IMR-90 (cell line): Measurements from ENCODE around the gene DNAH6. TPM values are rescaled to one million over a fixed set of nuclear protein-coding genes. Genes with fewer than 3 reads are reported as not detected.

Source experiments
- ATAC-seq: fragments of 200-7000 bp; cut with Tn5 transposase; 2 replicates; pipeline ENCODE4 v1.9.1; 2020; ENCODE audit warnings: low read depth, mild to moderate bottlenecking, moderate library complexity
- BruUV-seq: library from RNA; stranded (reverse); fragments of 400-500 nt; replicated peaks from 2 replicates; lab custom pipeline; 2021; lab: Mats Ljungman, UMichigan
- CTCF ChIA-PET: fragments of 300-600 bp; formaldehyde crosslinking; extraction: SDS; loops from one replicate; lab custom pipeline; 2021; ENCODE audit warnings: antibody characterized with exemption; lab: Yijun Ruan, JAX
- POLR2A ChIA-PET: fragments of 300-600 bp; sonication (Branson Sonifier 250); formaldehyde crosslinking; loops from one replicate; lab custom pipeline; 2022; ENCODE audit warnings: antibody characterized with exemption; ENCODE audit not compliant: unreplicated experiment; lab: Charles Lee
- DNase-seq: peaks from one replicate; pipeline ENCODE4 v3.0.0; 2013
- H2AFZ ChIP-seq: replicated peaks from 2 replicates; pipeline ENCODE3; 2013; ENCODE audit warnings: low read length, mild to moderate bottlenecking; ENCODE audit not compliant: poor library complexity
- H2AK5ac ChIP-seq: 2 replicates; pipeline ENCODE4 v1.6.1; 2013; ENCODE audit warnings: low read depth, low read length, inconsistent platforms
- H2AK9ac ChIP-seq: replicated peaks from 2 replicates; pipeline ENCODE3; 2013; ENCODE audit warnings: mild to moderate bottlenecking, low read depth, low read length, moderate library complexity; ENCODE audit not compliant: poor library complexity
- H2BK120ac ChIP-seq: 2 replicates; pipeline ENCODE4 v1.6.1; 2013; ENCODE audit warnings: low read depth, low read length, inconsistent platforms
- H2BK15ac ChIP-seq: 3 replicates; pipeline ENCODE4 v1.6.1; 2013; ENCODE audit warnings: low read depth, low read length, inconsistent platforms
- H2BK20ac ChIP-seq: 2 replicates; pipeline ENCODE4 v1.6.1; 2013; ENCODE audit warnings: low read depth, mild to moderate bottlenecking, inconsistent platforms, low read length, moderate library complexity
- H2BK5ac ChIP-seq: 2 replicates; pipeline ENCODE4 v1.6.1; 2013; ENCODE audit warnings: mild to moderate bottlenecking, low read depth, low read length, inconsistent platforms; ENCODE audit not compliant: poor library complexity, severe bottlenecking
- H3K14ac ChIP-seq: replicated peaks from 2 replicates; pipeline ENCODE4 v1.6.1; 2013; ENCODE audit warnings: low read depth, low read length, inconsistent platforms
- H3K18ac ChIP-seq: 2 replicates; pipeline ENCODE4 v1.6.1; 2013; ENCODE audit warnings: low read depth, low read length, control low read depth
- H3K23ac ChIP-seq: 2 replicates; pipeline ENCODE4 v1.6.1; 2013; ENCODE audit warnings: low read depth, low read length, inconsistent platforms
- H3K27ac ChIP-seq: 2 replicates; pipeline ENCODE4 v1.5.1; 2013; ENCODE audit warnings: mild to moderate bottlenecking, control low read depth, low read length; ENCODE audit not compliant: insufficient read depth
- H3K27me3 ChIP-seq: 2 replicates; pipeline ENCODE4 v1.6.1; 2013; ENCODE audit warnings: low read length; ENCODE audit not compliant: control insufficient read depth, insufficient read depth
- H3K36me3 ChIP-seq: 2 replicates; pipeline ENCODE4 v1.6.1; 2013; ENCODE audit warnings: low read length, mixed read lengths; ENCODE audit not compliant: control insufficient read depth, insufficient read depth
- H3K4ac ChIP-seq: 2 replicates; pipeline ENCODE4 v1.6.1; 2013; ENCODE audit warnings: low read depth, low read length, inconsistent platforms
- H3K4me1 ChIP-seq: 2 replicates; pipeline ENCODE4 v1.6.1; 2013; ENCODE audit warnings: low read length, mixed read lengths; ENCODE audit not compliant: control insufficient read depth, insufficient read depth
- H3K4me2 ChIP-seq: 2 replicates; pipeline ENCODE4 v1.6.1; 2013; ENCODE audit warnings: low read depth, mild to moderate bottlenecking, control low read depth, low read length, moderate library complexity
- H3K4me3 ChIP-seq: 2 replicates; pipeline ENCODE4 v1.5.1; 2013; ENCODE audit warnings: low read depth, mild to moderate bottlenecking, control low read depth, low read length, moderate library complexity; ENCODE audit not compliant: insufficient read depth
- H3K56ac ChIP-seq: 2 replicates; pipeline ENCODE4 v1.6.1; 2013; ENCODE audit warnings: low read length, inconsistent platforms; ENCODE audit not compliant: insufficient read depth; ENCODE audit errors: extremely low read depth
- H3K79me1 ChIP-seq, 2 experiments: 2 replicates each; pipeline ENCODE4 v1.6.1; 2013; ENCODE audit warnings: low read length in 2 of 2, inconsistent platforms in 1 of 2, low read depth in 1 of 2
- H3K9ac ChIP-seq: 2 replicates; pipeline ENCODE4 v1.6.1; 2013; ENCODE audit warnings: low read depth, low read length, control low read depth
- H3K9me1 ChIP-seq: 2 replicates; pipeline ENCODE4 v1.6.1; 2013; ENCODE audit warnings: low read length, inconsistent platforms; ENCODE audit not compliant: insufficient read depth
- H3K9me3 ChIP-seq: 2 replicates; pipeline ENCODE4 v1.6.1; 2013; ENCODE audit warnings: low read length; ENCODE audit not compliant: control insufficient read depth, insufficient read depth
- H4K20me1 ChIP-seq: 2 replicates; pipeline ENCODE4 v1.6.1; 2013; ENCODE audit warnings: low read length, inconsistent platforms; ENCODE audit not compliant: insufficient read depth
- H4K5ac ChIP-seq: 2 replicates; pipeline ENCODE4 v1.6.1; 2013; ENCODE audit warnings: mild to moderate bottlenecking, low read depth, low read length, control low read depth
- H4K8ac ChIP-seq, 2 experiments: 2 replicates each; pipeline ENCODE4 v1.6.1; 2013; ENCODE audit warnings: low read depth in 2 of 2, low read length in 2 of 2, control low read depth in 1 of 2, inconsistent platforms in 1 of 2
- H4K91ac ChIP-seq: 2 replicates; pipeline ENCODE4 v1.6.1; 2013; ENCODE audit warnings: low read depth, low read length, inconsistent platforms; ENCODE audit not compliant: insufficient read depth
- MXI1 ChIP-seq: IDR thresholded peaks from 2 replicates; pipeline ENCODE4 v1.6.1; 2012; ENCODE audit warnings: low read depth, mild to moderate bottlenecking, low read length, moderate library complexity, borderline replicate concordance
- WGBS, 2 experiments: methylation state at CpG; one replicate each; pipeline versions ENCODE4 v1.1.5 to v1.1.7; 2013; ENCODE audit warnings: missing lambda C conversion rate in 2 of 2; ENCODE audit not compliant: insufficient read length in 1 of 2; ENCODE audit errors: extremely low coverage in 2 of 2; 5-methylcytosine and 5-hydroxymethylcytosine counted together
- dilution Hi-C: fragments of 300-500 bp; cut with HindIII; formaldehyde crosslinking; loops from one replicate; pipeline ENCODE4 v1.14.3; 2018; ENCODE audit warnings: low sequenced_read_pairs; ENCODE audit not compliant: unreplicated experiment
- in situ Hi-C: fragments of 300-500 bp; cut with MboI; formaldehyde crosslinking; loops from 3 replicates; pipeline ENCODE4 v1.14.3; 2019; ENCODE audit warnings: low sequenced_read_pairs, inconsistent platforms, mixed read lengths
- intact Hi-C: fragments of 100-400 bp; cut with micrococcal nuclease; formaldehyde crosslinking; loops from 2 replicates; pipeline ENCODE4 v1.10.0; 2022
- polyA plus RNA-seq, 3 experiments: library from polyadenylated mRNA; depleted of rRNA; stranded (reverse); fragments of >200 nt; gene quantifications; 2 replicates each; pipeline ENCODE4 v1.2.3, GENCODE V29; 2012; ENCODE audit warnings: low replicate concordance in 1 of 3
- total RNA-seq: library from RNA; depleted of rRNA; stranded (reverse); fragments of >200 nt; gene quantifications from 2 replicates; pipeline ENCODE4 v1.2.3, GENCODE V29; 2012

Gene DNAH6
- total and polyA plus RNA-seq, 2 of the 4 experiments (the other 2 are of a cell fraction) = under 0.01 to 0.07 TPM

- no peak overlapping the region for H3K4me2 ChIP-seq
- H2AK5ac ChIP-seq = no peak overlapping the region
- H3K27me3 ChIP-seq = no peaks in the 10 kb centered on the region
- H4K8ac ChIP-seq = no peak overlapping the region
- no CpG with 5 or more reads among the region's 3 CpGs for WGBS, 2 experiments
- no peaks in the 10 kb centered on the region for H3K36me3 ChIP-seq
- H3K4me1 ChIP-seq = 0 out of 2 replicates have a peak, but pooled peaks cover 2% of the 10 kb centered on the region
- no peaks in the 10 kb centered on the region for H4K20me1 ChIP-seq
- intact Hi-C loops (no loop called here), dilution Hi-C loops (no loop called here), in situ Hi-C loops (no loop called here)
- ChIA-PET CTCF (no interaction called here), POLR2A (no interaction called here)
- no peak overlapping the region for H2BK5ac ChIP-seq
- H3K23ac ChIP-seq = no peak overlapping the region
- H3K9me3 ChIP-seq = no peaks in the 10 kb centered on the region
- no peak overlapping the region for H4K5ac ChIP-seq
- no peak overlapping the region for H2BK15ac ChIP-seq
- no peak overlapping the region for H3K56ac ChIP-seq
- no peak for TF ChIP-seq MXI1
- DNase-seq (peak; percentile 15), ATAC-seq (no peak)
- no peak overlapping the region for H4K91ac ChIP-seq
- H3K27ac ChIP-seq = no peak overlapping the region
- H3K9me1 ChIP-seq = no peaks in the 10 kb centered on the region
- H3K9ac ChIP-seq = no peak overlapping the region
- H3K18ac ChIP-seq = no peak overlapping the region
- H3K79me1 ChIP-seq = no peaks in the 10 kb centered on the region
- H2BK120ac ChIP-seq = no peak overlapping the region
- no peak overlapping the region for H3K4me3 ChIP-seq
- no peak overlapping the region for H3K4ac ChIP-seq
- no TSS peak for BruUV-seq
- H2AK9ac ChIP-seq = no peak overlapping the region
- H2AFZ ChIP-seq = peak overlapping the region; percentile 29
- H3K14ac ChIP-seq = no peak overlapping the region
- H2BK20ac ChIP-seq = no peak overlapping the region
These were observed 265.8 kb downstream of the DNAH6 start for GRCh38 chr2:84781942-84782716.
